ENCODE data around the gene PIMREG.

PIMREG gene

GRCh38 chr17:6491071-6491700, 46.9 kb downstream of the PIMREG start:
- in situ Hi-C loops (cut with HindIII; ENCODE audit: low sequenced_read_pairs) = no loop called here

GRCh38 chr17:6492892-6493674, 48.8 kb downstream of the PIMREG start:
- no peak for DNase-seq (ENCODE audit: low read depth, low spot score)
- in situ Hi-C loops (cut with HindIII; ENCODE audit: low sequenced_read_pairs) = no loop called here
- TF ChIP-seq CTCF (IDR thresholded peaks at IDR 0.05; ENCODE audit: low read depth, low read length) = no peak
- H3K4me3 ChIP-seq (ENCODE audit: low read depth, low read length) = no peak overlapping the region

More at GRCh38 chr17:6491071-6491700, 46.9 kb downstream of the PIMREG start:
- TF ChIP-seq CTCF (IDR thresholded peaks at IDR 0.05; ENCODE audit: low read depth, low read length) = no peak
- no peak for DNase-seq (ENCODE audit: low read depth, low spot score)
- H3K4me3 ChIP-seq (ENCODE audit: low read depth, low read length) = no peak overlapping the region

GRCh38 chr17:6494239-6494941, 50.1 kb downstream of the PIMREG start:
- in situ Hi-C loops (cut with HindIII; ENCODE audit: low sequenced_read_pairs) = no loop called here
- DNase-seq (ENCODE audit: low read depth, low spot score) = no peak
- H3K4me3 ChIP-seq (ENCODE audit: low read depth, low read length) = no peak overlapping the region
- no peak for TF ChIP-seq CTCF (IDR thresholded peaks at IDR 0.05; ENCODE audit: low read depth, low read length)

GRCh38 chr17:6495450-6496115, 51.3 kb downstream of the PIMREG start:
- in situ Hi-C loops (cut with HindIII; ENCODE audit: low sequenced_read_pairs) = no loop called here
- no peak overlapping the region for H3K4me3 ChIP-seq (ENCODE audit: low read depth, low read length)
- TF ChIP-seq CTCF (IDR thresholded peaks at IDR 0.05; ENCODE audit: low read depth, low read length) = peak; percentile 12
- DNase-seq (ENCODE audit: low read depth, low spot score) = no peak

GRCh38 chr17:6496116-6496481, 51.8 kb downstream of the PIMREG start:
- no peak overlapping the region for H3K4me3 ChIP-seq (ENCODE audit: low read depth, low read length)
- in situ Hi-C loops (cut with HindIII; ENCODE audit: low sequenced_read_pairs) = no loop called here
- no peak for DNase-seq (ENCODE audit: low read depth, low spot score)
- no peak for TF ChIP-seq CTCF (IDR thresholded peaks at IDR 0.05; ENCODE audit: low read depth, low read length)
